ENCODE results near the gene TRIM17. TPM values are rescaled to one million over a fixed set of nuclear protein-coding genes. Genes with fewer than 3 reads are reported as not detected.

Gene TRIM17
- total RNA-seq, 2 donors from 2014 or later = 8.4 to 19.6 TPM

GRCh38 chr1:228423404-228424053 is 6.9 kb upstream of the TRIM17 start:
- H3K9ac ChIP-seq (ENCODE audit: extremely low read depth, low read length, poor library complexity, severe bottlenecking) = no peak overlapping the region
- H3K4me1 ChIP-seq (ENCODE audit: control insufficient read depth, insufficient read depth, low read length) = peaks cover 11% of the 10 kb centered on the region
- Mint-ChIP-seq H3K4me3 (no peak overlapping the region), H3K4me1 (peaks cover 24% of the 10 kb centered on the region), H3K9me3 (peaks cover 20% of the 10 kb centered on the region), H3K27me3 (ENCODE audit: insufficient read depth) (peaks cover 68% of the 10 kb centered on the region), H3K36me3 (ENCODE audit: low read depth) (peaks cover 2% of the 10 kb centered on the region), H3K27ac (no peak overlapping the region)
- H3K27ac ChIP-seq (ENCODE audit: low read depth, low read length) = no peak overlapping the region
- no peak overlapping the region for H3K4me3 ChIP-seq (ENCODE audit: low read length)
- H3K36me3 ChIP-seq (ENCODE audit: control insufficient read depth, insufficient read depth, low read length) = no peaks in the 10 kb centered on the region
- no peak for TF ChIP-seq CTCF (conservative IDR thresholded peaks at IDR 0.05)
- no peak for DNase-seq
- 86 to 97% methylated on average over 5 to 7 of the region's 7 CpGs for WGBS, 2 experiments (ENCODE audit: insufficient coverage in 1 of 2, insufficient read length in 1 of 2)
- H3K9me3 ChIP-seq (ENCODE audit: control insufficient read depth, low read length) = no peaks in the 10 kb centered on the region
- H3K27me3 ChIP-seq (ENCODE audit: control insufficient read depth, insufficient read depth, low read length, poor library complexity, severe bottlenecking) = peaks cover 17% of the 10 kb centered on the region

- Histone ChIP-seq H3K4me1 (ENCODE audit: control insufficient read depth, insufficient read depth, low read length) (peaks cover 11% of the 10 kb centered on the region), H3K36me3 (ENCODE audit: control insufficient read depth, insufficient read depth, low read length) (no peaks in the 10 kb centered on the region), H3K9ac (ENCODE audit: extremely low read depth, low read length, poor library complexity, severe bottlenecking) (no peak overlapping the region), H3K4me3 (ENCODE audit: low read length) (no peak overlapping the region), H3K27me3 (ENCODE audit: control insufficient read depth, insufficient read depth, low read length, poor library complexity, severe bottlenecking) (peaks cover 17% of the 10 kb centered on the region), H3K9me3 (ENCODE audit: control insufficient read depth, low read length) (no peaks in the 10 kb centered on the region), H3K27ac (ENCODE audit: low read depth, low read length) (no peak overlapping the region)
- 94 to 95% methylated on average over 6 to 7 of the region's 7 CpGs for WGBS, 2 experiments (ENCODE audit: insufficient coverage in 1 of 2, insufficient read length in 1 of 2)
- DNase-seq = no peak
- Mint-ChIP-seq H3K9me3 (peaks cover 18% of the 10 kb centered on the region), H3K4me1 (peaks cover 26% of the 10 kb centered on the region), H3K27ac (no peak overlapping the region), H3K36me3 (ENCODE audit: low read depth) (peaks cover 2% of the 10 kb centered on the region), H3K27me3 (ENCODE audit: insufficient read depth) (peaks cover 71% of the 10 kb centered on the region), H3K4me3 (no peak overlapping the region)
- TF ChIP-seq CTCF (conservative IDR thresholded peaks at IDR 0.05) = no peak
Measured at GRCh38 chr1:228420968-228421826, 4.5 kb upstream of the TRIM17 start.

GRCh38 chr1:228417483-228418203 is 982 bp upstream of the TRIM17 start:
- peak overlapping the region; percentile 72 for H3K4me3 Mint-ChIP-seq
- H3K36me3 ChIP-seq (ENCODE audit: control insufficient read depth, insufficient read depth, low read length) = peaks cover 3% of the 10 kb centered on the region
- H3K27me3 ChIP-seq (ENCODE audit: control insufficient read depth, insufficient read depth, low read length, poor library complexity, severe bottlenecking) = peaks cover 17% of the 10 kb centered on the region
- H3K9ac ChIP-seq (ENCODE audit: extremely low read depth, low read length, poor library complexity, severe bottlenecking) = no peak overlapping the region
- TF ChIP-seq CTCF (conservative IDR thresholded peaks at IDR 0.05) = no peak
- WGBS, 2 experiments (ENCODE audit: insufficient coverage in 1 of 2, insufficient read length in 1 of 2) = 92 to 99% methylated on average over 7 of the region's 7 CpGs
- peaks cover 76% of the 10 kb centered on the region for H3K27me3 Mint-ChIP-seq (ENCODE audit: insufficient read depth)
- no peak for DNase-seq
- no peak overlapping the region for H3K27ac Mint-ChIP-seq
- H3K9me3 Mint-ChIP-seq = peaks cover 18% of the 10 kb centered on the region
- H3K36me3 Mint-ChIP-seq (ENCODE audit: low read depth) = peaks cover 12% of the 10 kb centered on the region
- peaks cover 37% of the 10 kb centered on the region for H3K4me1 Mint-ChIP-seq
- H3K4me1 ChIP-seq (ENCODE audit: control insufficient read depth, insufficient read depth, low read length) = peaks cover 11% of the 10 kb centered on the region
- no peak overlapping the region for H3K27ac ChIP-seq (ENCODE audit: low read depth, low read length)
- no peaks in the 10 kb centered on the region for H3K9me3 ChIP-seq (ENCODE audit: control insufficient read depth, low read length)
- no peak overlapping the region for H3K4me3 ChIP-seq (ENCODE audit: low read length)
